Nephron progenitor cell (in vitro differentiated cells): ENCODE data around the gene FAM184B.

ENCODE experiments used
- DNase-seq: peaks from one replicate; pipeline ENCODE4 v3.0.0; 2021
- H3K27ac Mint-ChIP-seq: 2 replicates; pipeline ENCODE4 v1.8.0; 2021; ENCODE audit warnings: mild to moderate bottlenecking, moderate library complexity, mixed read lengths
- H3K27me3 Mint-ChIP-seq: 2 replicates; pipeline ENCODE4 v1.8.0; 2021; ENCODE audit warnings: mild to moderate bottlenecking, low read depth, mixed read lengths; ENCODE audit not compliant: poor library complexity
- H3K36me3 Mint-ChIP-seq: 2 replicates; pipeline ENCODE4 v1.8.0; 2021; ENCODE audit warnings: low read depth, mixed read lengths
- H3K4me1 Mint-ChIP-seq: 2 replicates; pipeline ENCODE4 v1.8.0; 2021; ENCODE audit warnings: mixed read lengths
- H3K4me3 Mint-ChIP-seq: 2 replicates; pipeline ENCODE4 v1.8.0; 2021; ENCODE audit warnings: mild to moderate bottlenecking, moderate library complexity, mixed read lengths
- H3K9me3 Mint-ChIP-seq: 2 replicates; pipeline ENCODE4 v1.8.0; 2021; ENCODE audit warnings: mild to moderate bottlenecking, moderate library complexity, mixed read lengths
- CTCF ChIP-seq: fragments of 200-600 bp; sonication (generic); IDR thresholded peaks from 2 replicates; pipeline ENCODE4 v1.5.0; 2021; ENCODE audit warnings: antibody characterized with exemption

FAM184B gene

GRCh38 chr4:17635056-17635455, 146.4 kb downstream of the FAM184B start:
- Mint-ChIP-seq H3K27ac (no peak overlapping the region), H3K36me3 (peaks cover 45% of the 10 kb centered on the region), H3K4me1 (no peaks in the 10 kb centered on the region), H3K27me3 (no peaks in the 10 kb centered on the region), H3K9me3 (no peaks in the 10 kb centered on the region), H3K4me3 (no peak overlapping the region)
- DNase-seq, result no peak
- TF ChIP-seq CTCF, result no peak

- no peak for DNase-seq
- no peak overlapping the region for H3K27ac Mint-ChIP-seq
- no peaks in the 10 kb centered on the region for H3K9me3 Mint-ChIP-seq
- no peaks in the 10 kb centered on the region for H3K4me1 Mint-ChIP-seq
- peaks cover 46% of the 10 kb centered on the region for H3K36me3 Mint-ChIP-seq
- TF ChIP-seq CTCF, result no peak
- H3K4me3 Mint-ChIP-seq, result no peak overlapping the region
- H3K27me3 Mint-ChIP-seq, result peaks cover 2% of the 10 kb centered on the region
These were observed 147.8 kb downstream of the FAM184B start for GRCh38 chr4:17633600-17633999.

- H3K9me3 Mint-ChIP-seq, result no peaks in the 10 kb centered on the region
- no peak overlapping the region for H3K4me3 Mint-ChIP-seq
- no peak overlapping the region for H3K27ac Mint-ChIP-seq
- H3K4me1 Mint-ChIP-seq, result no peaks in the 10 kb centered on the region
- peaks cover 2% of the 10 kb centered on the region for H3K27me3 Mint-ChIP-seq
- no peak for DNase-seq
- peaks cover 73% of the 10 kb centered on the region for H3K36me3 Mint-ChIP-seq
- TF ChIP-seq CTCF, result no peak
These were observed 151.2 kb downstream of the FAM184B start for GRCh38 chr4:17630228-17630627.

- Mint-ChIP-seq H3K36me3 (peaks cover 70% of the 10 kb centered on the region), H3K9me3 (no peaks in the 10 kb centered on the region), H3K27ac (no peak overlapping the region), H3K27me3 (peaks cover 2% of the 10 kb centered on the region), H3K4me1 (no peaks in the 10 kb centered on the region), H3K4me3 (no peak overlapping the region)
- no peak for DNase-seq
- TF ChIP-seq CTCF, result no peak
These were observed 156.6 kb downstream of the FAM184B start for GRCh38 chr4:17624821-17625220.

GRCh38 chr4:17623451-17624001, 157.9 kb downstream of the FAM184B start:
- no peak overlapping the region for H3K27ac Mint-ChIP-seq
- H3K9me3 Mint-ChIP-seq, result no peaks in the 10 kb centered on the region
- H3K27me3 Mint-ChIP-seq, result no peaks in the 10 kb centered on the region
- peaks cover 75% of the 10 kb centered on the region for H3K36me3 Mint-ChIP-seq
- DNase-seq, result no peak
- TF ChIP-seq CTCF, result no peak
- H3K4me3 Mint-ChIP-seq, result no peak overlapping the region
- H3K4me1 Mint-ChIP-seq, result no peaks in the 10 kb centered on the region

- H3K9me3 Mint-ChIP-seq, result no peaks in the 10 kb centered on the region
- DNase-seq, result no peak
- H3K4me1 Mint-ChIP-seq, result peaks cover 20% of the 10 kb centered on the region
- H3K27ac Mint-ChIP-seq, result no peak overlapping the region
- H3K36me3 Mint-ChIP-seq, result peaks cover 55% of the 10 kb centered on the region
- TF ChIP-seq CTCF, result no peak
- no peak overlapping the region for H3K4me3 Mint-ChIP-seq
- H3K27me3 Mint-ChIP-seq, result no peaks in the 10 kb centered on the region
These were observed 161.9 kb downstream of the FAM184B start for GRCh38 chr4:17619416-17620105.
